Thymus (tissue), 11 donors: ENCODE results near the gene NGEF. TPM values are rescaled to one million over a fixed set of nuclear protein-coding genes. Genes with fewer than 3 reads are reported as not detected.

Experiments
- DNase-seq, 9 donors: peaks; one replicate each; pipeline ENCODE4 v3.0.0-alpha.2; 2013; ENCODE audit warnings: low spot score in 9 of 9, low read depth in 6 of 9, missing footprints in 1 of 9
- H3K27ac ChIP-seq, 2 donors: one replicate each; pipeline ENCODE4 v1.5.1; 2013; ENCODE audit warnings: control low read depth in 1 of 2, low read depth in 1 of 2, low read length in 1 of 2, mild to moderate bottlenecking in 1 of 2, moderate library complexity in 1 of 2
- H3K27me3 ChIP-seq, 2 donors: one replicate each; pipeline ENCODE4 v1.5.1; 2013; ENCODE audit warnings: low read length in 1 of 2; ENCODE audit not compliant: control insufficient read depth in 2 of 2, insufficient read depth in 1 of 2
- H3K36me3 ChIP-seq, 2 donors: one replicate each; pipeline ENCODE4 v1.5.1; 2013; ENCODE audit warnings: low read length in 1 of 2, mild to moderate bottlenecking in 1 of 2, moderate library complexity in 1 of 2; ENCODE audit not compliant: control insufficient read depth in 2 of 2, insufficient read depth in 2 of 2
- H3K4me1 ChIP-seq, 2 donors: one replicate each; pipeline ENCODE4 v1.5.1; 2013; ENCODE audit warnings: low read length in 2 of 2; ENCODE audit not compliant: control insufficient read depth in 2 of 2, insufficient read depth in 2 of 2
- H3K4me3 ChIP-seq, 2 donors: one replicate each; pipeline ENCODE4 v1.5.1; 2013; ENCODE audit warnings: low read length in 2 of 2, control low read depth in 1 of 2, mild to moderate bottlenecking in 1 of 2
- H3K9me3 ChIP-seq, 2 donors: one replicate each; pipeline ENCODE4 v1.5.1; 2013; ENCODE audit warnings: low read length in 1 of 2, mild to moderate bottlenecking in 1 of 2; ENCODE audit not compliant: control insufficient read depth in 2 of 2, insufficient read depth in 1 of 2
- WGBS: extraction: QIAGEN DNeasy Blood & Tissue Kit; methylation state at CpG from one replicate; pipeline ENCODE4 v1.1.7; 2013; 5-methylcytosine and 5-hydroxymethylcytosine counted together
- polyA plus RNA-seq: library from polyadenylated mRNA; stranded (reverse); fragments of 200-250 nt; gene quantifications from one replicate; pipeline ENCODE4 v1.2.3, GENCODE V29; 2013
- total RNA-seq: library from RNA; stranded (reverse); fragments of 120-200 nt; gene quantifications from one replicate; pipeline ENCODE4 v1.2.4, GENCODE V29; 2013
- donor health status: healthy.

The NGEF gene
- total and polyA plus RNA-seq, 2 donors = 0.14 to 0.18 TPM

- Histone ChIP-seq H3K9me3 (no peaks in the 10 kb centered on the region), H3K36me3 (no peaks in the 10 kb centered on the region), H3K27me3 (no peaks in the 10 kb centered on the region), H3K4me1 (no peaks in the 10 kb centered on the region), H3K4me3 (no peak overlapping the region), H3K27ac (no peak overlapping the region)
- 98% methylated on average over 4 of the region's 4 CpGs for WGBS
- DNase-seq = no peak
Observed at GRCh38 chr2:232949016-232949415, 64.0 kb downstream of the NGEF start.

DNA sequence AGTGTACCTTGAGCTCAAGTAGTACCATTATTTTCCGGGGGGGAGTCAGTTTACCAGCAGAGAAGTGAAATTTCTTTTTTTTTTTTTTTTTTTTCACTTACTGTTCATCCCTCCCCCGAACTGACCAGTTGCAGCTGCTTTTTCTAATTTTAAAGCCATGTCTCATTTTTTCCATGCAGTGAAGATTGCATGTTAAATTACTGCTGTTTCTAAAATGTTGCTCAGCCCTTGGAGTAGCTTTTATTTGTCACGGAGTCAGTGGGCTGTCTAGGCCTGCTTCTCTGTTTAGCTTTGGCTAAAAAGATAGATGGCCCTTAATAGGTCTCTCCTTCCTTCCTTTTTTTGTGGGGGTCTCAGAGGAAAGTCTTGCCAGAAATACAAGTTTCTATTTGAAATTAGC is 70.2 kb downstream of the NGEF start:
- peaks cover 0 to 2% of the 10 kb centered on the region in 2 donors for H3K27me3 ChIP-seq
- DNase-seq = no peak
- H3K4me1 ChIP-seq = no peaks in the 10 kb centered on the region
- no peak overlapping the region for H3K4me3 ChIP-seq
- no peaks in the 10 kb centered on the region for H3K36me3 ChIP-seq
- WGBS = 90% methylated on average over 3 of the region's 3 CpGs
- H3K27ac ChIP-seq = no peak overlapping the region
- no peaks in the 10 kb centered on the region for H3K9me3 ChIP-seq

DNA sequence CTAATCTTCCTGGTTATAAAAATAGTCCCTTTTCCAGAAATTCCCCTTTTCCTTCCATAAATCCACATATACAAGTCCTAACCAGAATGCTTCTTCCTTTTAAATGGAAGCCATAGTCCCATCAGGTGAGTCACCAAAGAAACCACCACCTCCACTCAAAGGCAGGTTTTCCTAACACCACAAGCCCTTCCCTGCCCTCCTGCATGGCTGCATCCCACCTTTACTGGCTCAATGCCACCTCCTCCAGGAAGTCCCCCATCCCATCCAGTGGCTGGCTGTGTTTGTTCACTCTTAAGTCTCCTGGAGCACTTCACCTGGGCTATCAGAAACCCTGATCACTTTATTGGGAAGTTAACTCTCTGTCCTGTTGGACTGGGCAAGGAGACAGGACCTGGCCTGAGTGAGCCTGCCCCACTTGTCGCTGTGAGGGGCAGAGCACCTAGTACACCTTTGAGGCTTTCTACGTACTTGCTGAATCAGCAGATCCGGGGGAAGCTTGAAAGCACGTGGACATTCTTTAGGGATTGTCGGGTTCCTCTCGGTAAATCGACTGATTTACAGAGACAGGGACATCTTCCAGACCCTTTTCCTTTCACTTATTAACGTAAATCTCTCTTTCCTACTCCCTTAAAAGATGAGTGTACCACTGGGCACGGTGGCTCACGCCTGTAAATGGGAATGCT is 71.0 kb downstream of the NGEF start:
- Histone ChIP-seq H3K9me3 (no peaks in the 10 kb centered on the region), H3K36me3 (no peaks in the 10 kb centered on the region), H3K27ac (no peak overlapping the region), H3K4me3 (no peak overlapping the region), H3K4me1 (no peaks in the 10 kb centered on the region), H3K27me3 (peaks cover 0 to 6% of the 10 kb centered on the region in 2 donors)
- no peak for DNase-seq
- 90% methylated on average over 10 of the region's 10 CpGs for WGBS

DNA sequence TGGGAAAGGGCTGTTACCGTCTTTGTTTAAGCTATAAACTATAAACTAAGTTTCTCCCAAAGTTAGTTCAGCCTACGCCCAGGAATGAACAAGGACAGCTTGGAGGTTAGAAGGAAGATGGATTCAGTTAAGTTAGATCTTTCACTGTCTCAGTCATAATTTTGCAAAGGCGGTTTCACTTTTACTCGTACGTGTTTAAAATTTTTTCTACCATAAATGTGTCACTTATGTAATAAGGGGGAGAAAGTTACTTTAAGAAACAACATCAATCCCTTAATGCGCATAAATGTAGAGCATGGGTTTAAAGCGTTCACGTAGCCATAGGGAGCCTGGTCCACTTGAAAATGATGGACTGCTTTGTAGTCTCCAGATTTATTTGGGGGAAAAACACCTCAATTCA is 71.7 kb downstream of the NGEF start:
- WGBS = 88% methylated on average over 8 of the region's 8 CpGs
- H3K27ac ChIP-seq = no peak overlapping the region
- no peak for DNase-seq
- peaks cover 0 to 9% of the 10 kb centered on the region in 2 donors for H3K27me3 ChIP-seq
- no peak overlapping the region for H3K4me3 ChIP-seq
- H3K36me3 ChIP-seq = no peaks in the 10 kb centered on the region
- H3K9me3 ChIP-seq = no peaks in the 10 kb centered on the region
- H3K4me1 ChIP-seq = no peaks in the 10 kb centered on the region

DNA sequence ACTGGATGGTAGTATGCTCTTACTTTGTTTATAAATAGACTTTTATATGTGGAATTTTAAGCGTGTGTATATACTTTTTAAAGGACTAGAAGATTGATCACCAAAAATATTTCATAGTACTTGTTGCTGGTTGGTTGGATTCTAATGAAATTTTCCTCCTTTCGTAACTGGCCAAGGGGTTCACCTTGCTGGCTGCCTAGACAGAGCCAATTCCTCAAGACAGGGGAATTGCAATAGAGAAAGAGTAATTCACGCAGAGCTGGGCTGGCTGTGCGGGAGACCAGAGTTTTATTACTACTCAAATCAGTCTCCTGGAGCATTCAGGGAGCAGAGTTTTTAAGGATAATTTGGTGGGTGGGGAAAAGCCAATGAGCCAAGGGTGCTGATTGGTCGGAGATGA is 72.3 kb downstream of the NGEF start:
- no peak overlapping the region for H3K4me3 ChIP-seq
- no peak overlapping the region for H3K27ac ChIP-seq
- H3K9me3 ChIP-seq = no peaks in the 10 kb centered on the region
- 97% methylated on average over 5 of the region's 5 CpGs for WGBS
- H3K36me3 ChIP-seq = no peaks in the 10 kb centered on the region
- H3K27me3 ChIP-seq = peaks cover 0 to 13% of the 10 kb centered on the region in 2 donors
- DNase-seq = no peak
- no peaks in the 10 kb centered on the region for H3K4me1 ChIP-seq

DNA sequence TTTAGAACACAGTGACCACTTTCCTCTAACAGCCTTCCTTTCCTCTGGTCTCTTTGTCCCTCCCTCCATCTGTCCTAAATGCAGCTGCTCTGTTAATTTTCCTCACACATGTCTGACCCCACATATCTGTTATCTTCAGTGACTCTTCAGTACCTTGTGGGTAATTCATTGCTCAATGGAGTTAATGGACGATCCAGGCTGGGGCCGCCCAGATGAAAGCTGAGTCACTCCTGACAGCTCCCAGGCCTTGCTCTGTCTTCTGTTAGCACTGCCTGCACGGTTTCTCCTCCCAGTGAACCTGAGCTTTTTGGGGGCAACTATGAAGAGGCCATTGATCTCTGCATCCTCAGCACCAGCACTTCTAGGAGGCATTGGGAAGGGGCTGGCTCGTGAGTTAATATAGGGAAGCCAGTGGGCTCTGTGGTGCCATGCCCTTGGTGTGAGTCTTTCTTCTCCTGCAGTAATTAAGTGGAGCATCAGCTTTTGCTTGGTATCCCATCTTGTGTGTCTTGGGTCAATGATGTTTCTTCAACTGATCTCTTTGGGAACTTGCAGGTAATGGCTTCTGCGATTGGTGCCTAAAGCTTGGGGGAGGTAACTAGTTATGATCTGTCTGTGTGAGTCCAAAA is 75.7 kb downstream of the NGEF start:
- H3K9me3 ChIP-seq = no peaks in the 10 kb centered on the region
- H3K27ac ChIP-seq = no peak overlapping the region
- DNase-seq = no peak
- WGBS = 90% methylated on average over 5 of the region's 5 CpGs
- no peaks in the 10 kb centered on the region for H3K4me1 ChIP-seq
- H3K27me3 ChIP-seq = peaks cover 0 to 25% of the 10 kb centered on the region in 2 donors
- H3K36me3 ChIP-seq = no peaks in the 10 kb centered on the region
- H3K4me3 ChIP-seq = no peak overlapping the region

- H3K36me3 ChIP-seq = no peaks in the 10 kb centered on the region
- peaks cover 0 to 4% of the 10 kb centered on the region in 2 donors for H3K4me1 ChIP-seq
- no peak overlapping the region for H3K4me3 ChIP-seq
- peaks cover 31 to 73% of the 10 kb centered on the region in 2 donors for H3K27me3 ChIP-seq
- no peak overlapping the region for H3K27ac ChIP-seq
- no peak for DNase-seq
- peaks cover 0 to 3% of the 10 kb centered on the region in 2 donors for H3K9me3 ChIP-seq
- 93% methylated on average over 4 of the region's 4 CpGs for whole genome bisulfite sequencing
Observed at GRCh38 chr2:232931636-232932035, 81.4 kb downstream of the NGEF start.

DNA sequence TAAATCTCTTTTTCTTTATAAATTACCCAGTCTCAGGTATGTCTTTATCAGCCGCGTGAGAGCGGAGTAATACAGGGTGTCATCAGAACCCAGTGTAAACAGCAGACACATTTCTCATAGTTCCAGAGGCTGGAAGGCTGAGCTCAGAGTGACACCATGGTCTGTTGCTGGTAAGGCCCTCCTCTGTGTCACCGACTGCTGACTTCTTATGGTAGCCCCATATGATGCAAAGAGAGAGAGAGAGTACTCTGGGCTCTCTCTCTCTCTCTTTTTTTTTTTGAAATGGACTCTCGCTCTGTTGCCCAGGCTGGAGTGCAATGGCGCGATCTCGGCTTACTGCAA is 83.0 kb downstream of the NGEF start:
- Histone ChIP-seq H3K27ac (no peak overlapping the region), H3K4me1 (peaks cover 0 to 4% of the 10 kb centered on the region in 2 donors), H3K9me3 (peaks cover 0 to 3% of the 10 kb centered on the region in 2 donors), H3K27me3 (peaks cover 45 to 83% of the 10 kb centered on the region in 2 donors), H3K36me3 (no peaks in the 10 kb centered on the region), H3K4me3 (no peak overlapping the region)
- WGBS = 84% methylated on average over 8 of the region's 8 CpGs
- no peak for DNase-seq

DNA sequence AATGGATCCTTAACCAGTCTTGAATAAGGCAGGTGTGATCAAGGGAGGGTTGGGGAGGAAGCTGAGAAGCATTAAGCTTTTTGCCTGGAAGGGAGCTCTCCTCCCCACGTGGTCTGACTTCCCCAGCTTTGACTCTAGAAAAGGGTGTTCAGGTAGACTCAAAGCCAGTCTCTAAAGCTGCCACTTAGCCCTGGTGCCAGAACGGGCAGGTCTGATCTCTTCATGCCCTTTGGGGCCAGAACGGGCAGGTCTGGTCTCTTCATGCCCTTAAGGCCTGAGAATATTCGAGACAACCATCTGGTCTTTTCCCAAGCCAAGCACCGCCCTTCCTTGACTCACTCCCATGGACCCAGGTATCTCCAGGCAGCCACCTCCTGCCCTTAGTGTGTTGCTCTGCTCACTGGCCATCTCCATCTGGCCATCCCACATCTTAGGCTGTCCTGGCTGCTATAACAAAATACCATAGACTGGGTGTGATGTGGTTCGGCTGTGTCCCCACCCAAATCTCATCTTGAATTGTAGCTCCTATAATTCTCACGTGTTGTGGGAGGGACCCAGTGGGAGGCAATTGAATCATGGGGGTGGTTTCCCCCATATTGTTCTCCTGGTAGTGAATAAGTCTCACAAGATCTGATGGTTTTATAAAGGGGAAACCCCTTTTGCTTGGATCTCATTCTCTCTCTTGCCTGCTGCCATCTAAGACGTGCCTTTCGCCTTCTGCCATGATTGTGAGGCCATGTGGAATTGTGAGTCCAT is 83.6 kb downstream of the NGEF start:
- Histone ChIP-seq H3K9me3 (peaks cover 0 to 3% of the 10 kb centered on the region in 2 donors), H3K4me3 (no peak overlapping the region), H3K27me3 (peaks cover 46 to 88% of the 10 kb centered on the region in 2 donors), H3K4me1 (peaks cover 0 to 4% of the 10 kb centered on the region in 2 donors), H3K36me3 (no peaks in the 10 kb centered on the region), H3K27ac (no peak overlapping the region)
- no peak for DNase-seq
- WGBS = 84% methylated on average over 9 of the region's 9 CpGs
